GM23248 (cell line): ENCODE results near the gene LRRFIP1. TPM values are rescaled to one million over a fixed set of nuclear protein-coding genes. Genes with fewer than 3 reads are reported as not detected.
"Not testable (repeated sequence)": the region's sequence is repeated elsewhere in the genome, so short reads cannot be mapped to it uniquely, and the experiment has no call there.

Experiments used
- DNase-seq: peaks from one replicate; pipeline ENCODE4 v3.0.0-alpha.2; 2015
- H2AFZ ChIP-seq: fragments of 200-600 bp; sonication (generic); 2 replicates; pipeline ENCODE4 v1.6.1; 2016; ENCODE audit warnings: antibody characterized with exemption
- H3F3A ChIP-seq: fragments of 200-600 bp; sonication (generic); 2 replicates; pipeline ENCODE4 v1.6.1; 2016; ENCODE audit warnings: mild to moderate bottlenecking, antibody characterized with exemption, mixed run types; ENCODE audit not compliant: insufficient read depth
- H3K27ac ChIP-seq: fragments of 200-600 bp; sonication (generic); 2 replicates; pipeline ENCODE4 v1.5.1; 2016; ENCODE audit warnings: mild to moderate bottlenecking
- H3K27me3 ChIP-seq: fragments of 200-600 bp; sonication (generic); replicated peaks from 2 replicates; pipeline ENCODE4 v1.6.1; 2016; ENCODE audit warnings: mild to moderate bottlenecking; ENCODE audit not compliant: insufficient read depth
- H3K36me3 ChIP-seq: fragments of 200-600 bp; sonication (generic); 2 replicates; pipeline ENCODE4 v1.6.1; 2016; ENCODE audit warnings: low read depth, mild to moderate bottlenecking
- H3K4me1 ChIP-seq: fragments of 200-600 bp; sonication (generic); 2 replicates; pipeline ENCODE4 v1.6.1; 2016; ENCODE audit warnings: mild to moderate bottlenecking; ENCODE audit not compliant: insufficient read depth
- H3K4me2 ChIP-seq: fragments of 200-600 bp; sonication (generic); one replicate; pipeline ENCODE4 v1.6.1; 2016; ENCODE audit warnings: mild to moderate bottlenecking; ENCODE audit not compliant: unreplicated experiment
- H3K4me3 ChIP-seq: fragments of 200-600 bp; sonication (generic); 2 replicates; pipeline ENCODE4 v1.5.1; 2016; ENCODE audit warnings: mild to moderate bottlenecking
- H3K79me2 ChIP-seq: fragments of 200-600 bp; sonication (generic); 2 replicates; pipeline ENCODE4 v1.6.1; 2016; ENCODE audit warnings: mild to moderate bottlenecking; ENCODE audit not compliant: insufficient read depth
- H3K9ac ChIP-seq: fragments of 200-600 bp; sonication (generic); 2 replicates; pipeline ENCODE4 v1.6.1; 2016; ENCODE audit warnings: mild to moderate bottlenecking
- H3K9me2 ChIP-seq: fragments of 200-600 bp; sonication (generic); 2 replicates; pipeline ENCODE4 v1.6.1; 2016; ENCODE audit warnings: mixed run types, mild to moderate bottlenecking, moderate library complexity; ENCODE audit not compliant: insufficient read depth
- H3K9me3 ChIP-seq: fragments of 200-600 bp; sonication (generic); one replicate; pipeline ENCODE4 v1.6.1; 2017; ENCODE audit warnings: low read depth
- H4K20me1 ChIP-seq: fragments of 200-600 bp; sonication (generic); 2 replicates; pipeline ENCODE4 v1.6.0; 2016; ENCODE audit not compliant: insufficient read depth
- EZH2 ChIP-seq: fragments of 200-600 bp; sonication (generic); IDR thresholded peaks from 2 replicates; pipeline ENCODE4 v1.6.1; 2018; ENCODE audit warnings: antibody characterized with exemption, mild to moderate bottlenecking; ENCODE audit not compliant: insufficient read depth, poor library complexity, severe bottlenecking
- EZH2phosphoT487 ChIP-seq: fragments of 200-600 bp; sonication (generic); IDR thresholded peaks from 2 replicates; pipeline ENCODE4 v1.6.1; 2018; ENCODE audit warnings: antibody characterized with exemption, moderate library complexity, mild to moderate bottlenecking, low read depth; ENCODE audit not compliant: insufficient read depth
- WGBS, 2 experiments: methylation state at CpG; one replicate each; pipeline ENCODE4 v1.1.6; 2015 to 2017; ENCODE audit warnings: low lambda C conversion rate in 2 of 2, low coverage in 1 of 2; ENCODE audit errors: missing lambda C conversion rate in 2 of 2; 5-methylcytosine and 5-hydroxymethylcytosine counted together
- in situ Hi-C: fragments of 300-500 bp; cut with MboI; formaldehyde crosslinking; loops from 2 replicates; pipeline ENCODE4 v1.15.0; 2020
- polyA plus RNA-seq: library from polyadenylated mRNA; unstranded; fragments of >200 nt; fragmentation: Nextera tagmentation; extraction: Ambion mirVana; gene quantifications from 2 replicates; pipeline ENCODE4 v1.2.1, GENCODE V29; 2016
- total RNA-seq: library from RNA; depleted of rRNA; stranded (reverse); fragments of >200 nt; shearing (Covaris generic); gene quantifications from 2 replicates; pipeline ENCODE4 v1.2.3, GENCODE V29; 2014

LRRFIP1 gene
- total and polyA plus RNA-seq, 2 experiments from 2014 or later: 84.4 to 159 TPM

DNA sequence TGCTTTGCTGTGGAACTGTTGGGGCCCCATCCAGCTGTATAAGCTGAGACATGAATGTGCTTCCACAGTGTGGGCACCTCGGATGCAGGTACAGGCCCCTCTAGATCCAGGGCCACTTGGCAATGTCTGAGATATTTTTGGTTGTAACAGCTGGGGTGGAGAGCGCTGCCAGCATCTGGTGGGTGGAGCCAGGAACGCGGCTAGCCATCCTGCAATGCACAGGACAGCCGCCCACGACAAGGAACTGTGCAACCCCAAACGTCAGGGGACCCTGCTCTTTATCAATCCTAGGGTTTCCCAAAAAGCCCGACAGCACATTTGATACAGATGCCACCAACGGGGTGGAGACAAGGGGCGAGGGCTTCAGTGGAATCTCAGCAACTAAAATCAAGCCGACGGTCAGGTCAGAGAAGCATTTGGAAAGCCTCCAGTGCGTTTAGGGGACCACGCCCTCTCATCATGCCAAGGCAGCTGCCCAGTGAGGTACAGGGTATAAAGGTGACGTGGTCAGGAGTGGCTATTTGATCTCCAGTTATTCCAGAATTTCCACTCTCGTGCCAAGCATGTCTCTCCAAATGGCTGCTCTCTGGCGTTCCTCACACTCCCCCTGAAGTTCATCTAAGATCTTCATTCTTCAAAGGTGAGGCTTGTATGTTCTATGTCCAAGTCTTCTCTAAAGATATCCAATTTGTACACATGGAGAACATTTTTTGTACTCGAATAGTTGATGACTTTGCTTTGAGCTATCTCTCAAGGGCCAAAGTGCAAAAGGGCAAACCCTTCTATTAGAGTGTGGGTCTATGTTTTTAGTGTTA lies 55.7 kb downstream of the LRRFIP1 start:
- no peaks in the 10 kb centered on the region for H3K36me3 ChIP-seq
- 94 to 96% methylated on average over 18 of the region's 18 CpGs for WGBS, 2 experiments
- H3K27ac ChIP-seq: no peak overlapping the region
- no peaks in the 10 kb centered on the region for H3K9me3 ChIP-seq
- H3F3A ChIP-seq: peaks cover 24% of the 10 kb centered on the region
- peaks cover 19% of the 10 kb centered on the region for H3K4me1 ChIP-seq
- in situ Hi-C loops: no loop called here
- no peaks in the 10 kb centered on the region for H3K9me2 ChIP-seq
- no peak overlapping the region for H3K4me2 ChIP-seq
- H3K79me2 ChIP-seq: peaks cover 22% of the 10 kb centered on the region
- DNase-seq: no peak
- TF ChIP-seq EZH2phosphoT487: no peak
- no peak for TF ChIP-seq EZH2
- H2AFZ ChIP-seq: no peak overlapping the region
- H3K27me3 ChIP-seq: no peaks in the 10 kb centered on the region
- no peaks in the 10 kb centered on the region for H4K20me1 ChIP-seq
- no peak overlapping the region for H3K9ac ChIP-seq
- no peak overlapping the region for H3K4me3 ChIP-seq

DNA sequence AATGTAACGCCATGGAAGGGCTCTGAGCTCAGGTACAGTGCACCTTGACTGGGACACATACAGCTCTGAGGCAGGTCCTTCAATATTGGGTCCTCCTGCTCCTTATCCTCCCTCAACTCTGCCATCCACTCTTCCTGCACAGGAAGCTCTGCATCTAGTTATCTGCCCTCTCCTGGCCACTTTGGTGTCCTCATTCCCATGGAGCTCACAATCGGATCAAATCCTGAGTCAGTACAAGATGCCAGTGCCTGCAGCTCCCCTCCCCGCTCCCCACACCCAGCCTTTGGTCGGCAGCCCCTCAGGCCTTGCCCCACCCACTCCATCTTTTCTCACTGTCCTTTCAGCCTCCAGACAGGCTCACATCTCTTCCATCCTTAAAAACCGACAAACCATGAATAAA lies 58.0 kb downstream of the LRRFIP1 start:
- H3K9me3 ChIP-seq: no peaks in the 10 kb centered on the region
- TF ChIP-seq EZH2phosphoT487: no peak
- TF ChIP-seq EZH2: no peak
- H3K79me2 ChIP-seq: peaks cover 29% of the 10 kb centered on the region
- H3K27me3 ChIP-seq: no peaks in the 10 kb centered on the region
- H3K36me3 ChIP-seq: no peaks in the 10 kb centered on the region
- DNase-seq: peak; percentile 56
- no peak overlapping the region for H2AFZ ChIP-seq
- H3F3A ChIP-seq: peaks cover 30% of the 10 kb centered on the region
- H3K4me3 ChIP-seq: no peak overlapping the region
- no peak overlapping the region for H3K9ac ChIP-seq
- peaks cover 33% of the 10 kb centered on the region for H3K4me1 ChIP-seq
- no peaks in the 10 kb centered on the region for H3K9me2 ChIP-seq
- no peak overlapping the region for H3K27ac ChIP-seq
- no peaks in the 10 kb centered on the region for H4K20me1 ChIP-seq
- in situ Hi-C loops: no loop called here
- 86 to 87% methylated on average over 5 of the region's 5 CpGs for WGBS, 2 experiments
- no peak overlapping the region for H3K4me2 ChIP-seq

DNA sequence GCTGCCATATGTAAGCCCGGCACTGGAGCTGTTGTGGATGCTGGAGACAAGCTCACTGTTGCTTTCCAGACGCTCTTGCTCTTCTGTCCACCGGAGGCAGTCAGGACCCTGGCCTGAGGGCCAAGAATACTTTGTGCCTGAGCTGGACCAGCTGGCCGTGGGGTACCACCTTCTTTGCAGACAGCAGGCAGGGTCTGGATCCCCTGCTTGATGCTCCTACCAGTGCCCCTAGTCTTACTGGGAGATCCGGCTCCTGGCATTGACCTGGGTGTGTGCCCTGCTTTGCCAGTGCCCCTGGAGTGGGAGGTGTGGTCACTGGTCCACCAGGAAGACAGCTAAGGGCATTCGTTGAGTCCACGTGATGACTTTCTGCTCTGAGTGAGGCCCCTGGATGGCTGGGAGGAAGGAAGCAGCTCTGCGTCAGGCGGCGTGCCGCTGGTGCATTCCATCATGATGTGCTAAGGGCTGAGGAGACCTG lies 59.3 kb downstream of the LRRFIP1 start:
- 95% methylated on average over 10 to 11 of the region's 11 CpGs for WGBS, 2 experiments
- Histone ChIP-seq H3K9ac (no peak overlapping the region), H3K9me3 (no peaks in the 10 kb centered on the region), H3K36me3 (no peaks in the 10 kb centered on the region), H4K20me1 (no peaks in the 10 kb centered on the region), H3K27ac (peak overlapping the region; percentile 78; the same call in 1 of the 2 replicates), H3F3A (peaks cover 31% of the 10 kb centered on the region), H3K9me2 (no peaks in the 10 kb centered on the region), H3K4me2 (no peak overlapping the region), H3K79me2 (peaks cover 21% of the 10 kb centered on the region), H3K4me3 (no peak overlapping the region), H3K4me1 (peaks cover 33% of the 10 kb centered on the region), H2AFZ (no peak overlapping the region), H3K27me3 (no peaks in the 10 kb centered on the region)
- TF ChIP-seq EZH2 (no peak), EZH2phosphoT487 (no peak)
- in situ Hi-C loops: no loop called here
- peak; percentile 52 for DNase-seq

DNA sequence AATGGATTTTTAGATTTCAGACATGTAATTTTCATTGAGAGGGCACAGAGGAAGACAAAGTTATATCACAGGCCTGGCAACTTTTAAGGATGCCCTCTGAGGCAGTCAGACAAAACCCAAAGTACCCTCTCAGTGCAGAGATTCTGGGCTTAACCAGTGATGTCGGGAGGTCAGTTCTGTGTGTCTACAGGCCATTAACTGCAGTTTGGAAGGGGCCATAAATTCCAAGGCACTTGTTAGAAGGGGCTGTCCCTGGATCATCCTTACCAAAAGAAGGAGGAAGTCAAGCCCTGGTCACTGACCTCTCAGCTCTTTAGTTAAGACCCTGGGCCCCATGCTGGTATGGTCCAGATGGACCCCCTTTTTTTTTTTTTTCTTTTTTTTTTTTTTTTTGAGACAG lies 60.7 kb downstream of the LRRFIP1 start:
- H3K27ac ChIP-seq: peak overlapping the region; percentile 99
- H4K20me1 ChIP-seq: no peaks in the 10 kb centered on the region
- H3K9me3 ChIP-seq: no peaks in the 10 kb centered on the region
- no peak overlapping the region for H2AFZ ChIP-seq
- in situ Hi-C loops: no loop called here
- TF ChIP-seq EZH2phosphoT487 (no peak), EZH2 (no peak)
- no peak for DNase-seq
- peak overlapping the region; percentile 70 for H3K4me2 ChIP-seq
- peaks cover 29% of the 10 kb centered on the region for H3K79me2 ChIP-seq
- H3K9ac ChIP-seq: peak overlapping the region; percentile 88
- H3K27me3 ChIP-seq: no peaks in the 10 kb centered on the region
- 0% methylated on average over 1 of the region's 1 CpG for WGBS, 2 experiments
- H3F3A ChIP-seq: peaks cover 33% of the 10 kb centered on the region
- H3K36me3 ChIP-seq: no peaks in the 10 kb centered on the region
- H3K4me1 ChIP-seq: peaks cover 33% of the 10 kb centered on the region
- H3K4me3 ChIP-seq: peak overlapping the region; percentile 43
- H3K9me2 ChIP-seq: no peaks in the 10 kb centered on the region

DNA sequence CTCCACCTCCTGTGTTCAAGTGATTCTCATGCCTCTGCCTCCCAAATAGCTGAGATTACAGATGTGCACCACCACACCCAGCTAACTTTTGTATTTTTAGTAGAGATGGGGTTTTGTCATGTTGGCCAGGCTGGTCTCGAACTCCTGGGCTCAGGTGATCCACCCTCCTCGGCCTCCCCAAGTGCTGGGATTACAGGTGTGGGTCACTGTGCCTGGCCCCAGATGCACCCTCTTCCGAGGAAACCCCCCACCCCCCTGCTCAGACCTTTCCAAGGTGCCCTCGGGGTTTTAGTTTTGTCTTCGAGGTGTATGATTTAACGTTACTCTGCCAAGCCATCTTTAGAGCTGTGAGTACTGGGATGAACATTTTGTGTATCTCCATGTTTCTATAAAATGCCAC lies 61.2 kb downstream of the LRRFIP1 start:
- H3K36me3 ChIP-seq, in situ Hi-C loops, H3K9me2 ChIP-seq, DNase-seq, H3K27me3 ChIP-seq, H4K20me1 ChIP-seq, H3K4me3 ChIP-seq, H3K9me3 ChIP-seq, H2AFZ ChIP-seq: not testable (repeated sequence)
- 79 to 80% methylated on average over 6 of the region's 6 CpGs for WGBS, 2 experiments
- peak overlapping the region; percentile 99 for H3K27ac ChIP-seq
- peaks cover 38% of the 10 kb centered on the region for H3F3A ChIP-seq
- H3K4me2 ChIP-seq: peak overlapping the region; percentile 70
- peaks cover 34% of the 10 kb centered on the region for H3K79me2 ChIP-seq
- H3K9ac ChIP-seq: peak overlapping the region; percentile 88
- peaks cover 35% of the 10 kb centered on the region for H3K4me1 ChIP-seq
